IPS-11a (cell line): ENCODE data around the gene MMP21.

Experiments
- H3K4me3 ChIP-seq: one replicate; pipeline ENCODE4 v1.5.1; 2013; ENCODE audit warnings: low read depth, low read length, control low read depth

The MMP21 gene

GRCh38 chr10:125766511-125766910 lies 9.1 kb downstream of the MMP21 start:
- no peak overlapping the region for H3K4me3 ChIP-seq

- no peak overlapping the region for H3K4me3 ChIP-seq
These were observed 9.8 kb downstream of the MMP21 start for GRCh38 chr10:125765835-125766234.

GRCh38 chr10:125762692-125763648 lies 12.7 kb downstream of the MMP21 start:
- no peak overlapping the region for H3K4me3 ChIP-seq

GRCh38 chr10:125761961-125762360 lies 13.7 kb downstream of the MMP21 start:
- no peak overlapping the region for H3K4me3 ChIP-seq

- H3K4me3 ChIP-seq = no peak overlapping the region
These were observed 17.9 kb downstream of the MMP21 start for GRCh38 chr10:125757742-125758141.

- no peak overlapping the region for H3K4me3 ChIP-seq
These were observed 18.7 kb downstream of the MMP21 start for GRCh38 chr10:125756853-125757487.

- H3K4me3 ChIP-seq = no peak overlapping the region
These were observed 19.4 kb downstream of the MMP21 start for GRCh38 chr10:125756196-125756595.

GRCh38 chr10:125747417-125747816 lies 28.2 kb downstream of the MMP21 start:
- no peak overlapping the region for H3K4me3 ChIP-seq

GRCh38 chr10:125744909-125745308 lies 30.7 kb downstream of the MMP21 start:
- no peak overlapping the region for H3K4me3 ChIP-seq

GRCh38 chr10:125742465-125742864 lies 33.2 kb downstream of the MMP21 start:
- no peak overlapping the region for H3K4me3 ChIP-seq

GRCh38 chr10:125739994-125740679 lies 35.5 kb downstream of the MMP21 start:
- H3K4me3 ChIP-seq = no peak overlapping the region

- no peak overlapping the region for H3K4me3 ChIP-seq
These were observed 37.4 kb downstream of the MMP21 start for GRCh38 chr10:125738206-125738605.

- no peak overlapping the region for H3K4me3 ChIP-seq
These were observed 40.8 kb downstream of the MMP21 start for GRCh38 chr10:125734823-125735222.

- no peak overlapping the region for H3K4me3 ChIP-seq
These were observed 41.5 kb downstream of the MMP21 start for GRCh38 chr10:125734148-125734547.

- no peak overlapping the region for H3K4me3 ChIP-seq
These were observed 48.2 kb downstream of the MMP21 start for GRCh38 chr10:125727436-125727835.

- no peak overlapping the region for H3K4me3 ChIP-seq
These were observed 48.7 kb downstream of the MMP21 start for GRCh38 chr10:125726914-125727313.

GRCh38 chr10:125722811-125723210 lies 52.8 kb downstream of the MMP21 start:
- no peak overlapping the region for H3K4me3 ChIP-seq

- no peak overlapping the region for H3K4me3 ChIP-seq
These were observed 54.6 kb downstream of the MMP21 start for GRCh38 chr10:125721035-125721434.

GRCh38 chr10:125720002-125720382 lies 55.6 kb downstream of the MMP21 start:
- H3K4me3 ChIP-seq = peak overlapping the region; percentile 96

- H3K4me3 ChIP-seq = peak within 1 kb of the TSS; percentile 96
These were observed 56.2 kb downstream of the MMP21 start, which contains the start of gene EDRF1 for GRCh38 chr10:125719173-125720001. EDRF1 (plus strand) TSS chr10:125719709; CDS start chr10:125719808, 99 bp downstream.
